Activated CD8-positive, alpha-beta T cell treated with anti-CD3 and anti-CD28 coated beads, Interleukin-2, amount 10 ng/mL, durations not matched to agents 7 days and 5 days (primary cell): Measurements from ENCODE around the gene HOXD10. TPM values are rescaled to one million over a fixed set of nuclear protein-coding genes. Genes with fewer than 3 reads are reported as not detected.

Experiments used
- ATAC-seq: fragments of 150-1000 bp; cut with Tn5 transposase; one replicate; pipeline ENCODE4 v1.10.0; 2021; ENCODE audit warnings: moderate library complexity
- CTCF ChIA-PET: fragments of 350-600 bp; sonication (Branson Sonifier 250); formaldehyde crosslinking; loops from one replicate; lab custom pipeline; 2021; ENCODE audit warnings: antibody characterized with exemption; lab: Charles Lee
- POLR2A ChIA-PET: fragments of 350-600 bp; sonication (Branson Sonifier 250); formaldehyde crosslinking; loops from one replicate; lab custom pipeline; 2021; ENCODE audit warnings: antibody characterized with exemption; lab: Charles Lee
- DNase-seq: peaks from one replicate; pipeline ENCODE4 v3.0.0-alpha.2; 2020
- H3K27ac Mint-ChIP-seq: one replicate; pipeline ENCODE4 v1.8.0; 2021; ENCODE audit warnings: mild to moderate bottlenecking, mixed read lengths
- H3K27me3 Mint-ChIP-seq: one replicate; pipeline ENCODE4 v1.8.0; 2021; ENCODE audit warnings: low read depth, mixed read lengths
- H3K36me3 Mint-ChIP-seq: one replicate; pipeline ENCODE4 v1.8.0; 2021; ENCODE audit warnings: low read depth, mixed read lengths
- H3K4me1 Mint-ChIP-seq: one replicate; pipeline ENCODE4 v1.8.0; 2021; ENCODE audit warnings: low read depth, mixed read lengths
- H3K4me3 Mint-ChIP-seq: one replicate; pipeline ENCODE4 v1.8.0; 2021; ENCODE audit warnings: mild to moderate bottlenecking, mixed read lengths
- H3K9me3 Mint-ChIP-seq: one replicate; pipeline ENCODE4 v1.8.0; 2022; ENCODE audit warnings: mixed read lengths; ENCODE audit not compliant: insufficient read depth
- total RNA-seq, 2 experiments: library from RNA; stranded (reverse); gene quantifications; one replicate each; pipeline ENCODE4 v1.2.3, GENCODE V29; 2021

HOXD10 gene
- total RNA-seq, 2 experiments from 2014 or later = not detected

DNA sequence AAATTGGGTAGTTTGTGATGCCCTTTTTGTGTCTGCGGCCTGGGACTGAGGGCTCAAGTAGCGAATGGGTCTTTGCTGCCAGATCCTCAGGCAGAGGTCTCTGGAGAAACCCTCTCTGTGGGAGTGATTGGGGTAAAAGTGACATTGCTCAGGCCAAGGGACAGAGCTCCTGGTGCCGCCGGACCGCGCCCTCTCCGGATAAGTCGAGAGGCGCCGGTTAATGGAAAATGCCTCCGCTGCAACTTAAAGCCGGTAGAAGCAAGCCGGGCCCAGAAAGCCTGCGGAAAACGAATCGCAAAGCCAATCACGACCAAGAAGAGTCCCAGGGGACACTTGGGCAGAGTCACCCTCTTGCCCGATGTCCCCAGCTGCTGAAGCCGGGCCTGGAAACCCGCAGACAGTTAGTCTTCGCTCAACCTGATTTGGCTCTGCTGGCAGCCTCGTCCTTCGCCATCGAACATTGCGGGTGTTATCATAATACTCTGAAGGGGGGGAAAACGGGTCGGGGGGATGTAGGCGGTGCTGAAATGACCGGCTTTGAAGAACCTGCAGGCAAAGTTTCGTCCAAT is 17.3 kb upstream of the HOXD10 start:
- no peak for ATAC-seq
- POLR2A ChIA-PET = no interaction called here

DNA sequence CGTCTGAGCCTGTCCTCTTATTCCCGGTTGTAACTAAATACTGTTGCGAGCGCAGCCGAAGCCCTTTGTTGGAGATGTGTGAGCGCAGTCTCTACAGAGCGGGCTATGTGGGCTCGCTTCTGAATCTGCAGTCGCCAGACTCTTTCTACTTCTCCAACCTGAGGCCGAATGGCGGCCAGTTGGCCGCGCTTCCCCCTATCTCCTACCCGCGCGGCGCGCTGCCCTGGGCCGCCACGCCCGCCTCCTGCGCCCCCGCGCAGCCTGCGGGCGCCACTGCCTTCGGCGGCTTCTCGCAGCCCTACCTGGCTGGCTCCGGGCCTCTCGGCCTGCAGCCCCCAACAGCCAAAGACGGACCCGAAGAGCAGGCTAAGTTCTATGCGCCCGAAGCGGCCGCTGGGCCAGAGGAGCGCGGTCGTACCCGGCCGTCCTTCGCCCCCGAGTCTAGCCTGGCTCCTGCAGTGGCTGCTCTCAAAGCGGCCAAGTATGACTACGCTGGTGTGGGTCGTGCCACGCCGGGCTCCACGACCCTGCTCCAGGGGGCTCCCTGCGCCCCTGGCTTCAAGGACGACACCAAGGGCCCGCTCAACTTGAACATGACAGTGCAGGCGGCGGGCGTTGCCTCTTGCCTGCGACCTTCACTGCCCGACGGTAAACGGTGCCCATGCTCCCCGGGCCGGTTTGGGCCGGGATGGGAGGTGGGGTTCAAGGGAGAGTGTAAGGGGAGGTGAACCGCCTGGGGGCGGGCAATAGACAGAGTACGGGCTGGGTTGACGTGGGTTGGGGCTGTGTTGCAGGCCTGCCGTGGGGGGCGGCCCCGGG is 16.6 kb upstream of the HOXD10 start, which contains the start of gene HOXD12:
Gene HOXD12, plus strand, starts transcription at position 68 of the 819 bp plus-strand sequence. Its CDS starts 7 bp downstream, at position 75.
- no peak for DNase-seq
- no peak within 1 kb of the TSS for H3K4me3 Mint-ChIP-seq
- POLR2A ChIA-PET = no interaction called here

More for the DNA sequence above, 17.3 kb upstream of the HOXD10 start:
- no peak overlapping the region for H3K27ac Mint-ChIP-seq
- H3K27me3 Mint-ChIP-seq = peaks cover 84% of the 10 kb centered on the region
- no peak overlapping the region for H3K4me3 Mint-ChIP-seq
- CTCF ChIA-PET = interaction anchor here (0.7 to 5.6 kb wide), 2 partner anchors 11 to 410 kb away, joined by 3 to 80 read pairs; no protein-coding TSS in a partner anchor
- H3K36me3 Mint-ChIP-seq = peaks cover 1% of the 10 kb centered on the region
- no peak for DNase-seq
- H3K9me3 Mint-ChIP-seq = no peaks in the 10 kb centered on the region
- peaks cover 12% of the 10 kb centered on the region for H3K4me1 Mint-ChIP-seq

DNA sequence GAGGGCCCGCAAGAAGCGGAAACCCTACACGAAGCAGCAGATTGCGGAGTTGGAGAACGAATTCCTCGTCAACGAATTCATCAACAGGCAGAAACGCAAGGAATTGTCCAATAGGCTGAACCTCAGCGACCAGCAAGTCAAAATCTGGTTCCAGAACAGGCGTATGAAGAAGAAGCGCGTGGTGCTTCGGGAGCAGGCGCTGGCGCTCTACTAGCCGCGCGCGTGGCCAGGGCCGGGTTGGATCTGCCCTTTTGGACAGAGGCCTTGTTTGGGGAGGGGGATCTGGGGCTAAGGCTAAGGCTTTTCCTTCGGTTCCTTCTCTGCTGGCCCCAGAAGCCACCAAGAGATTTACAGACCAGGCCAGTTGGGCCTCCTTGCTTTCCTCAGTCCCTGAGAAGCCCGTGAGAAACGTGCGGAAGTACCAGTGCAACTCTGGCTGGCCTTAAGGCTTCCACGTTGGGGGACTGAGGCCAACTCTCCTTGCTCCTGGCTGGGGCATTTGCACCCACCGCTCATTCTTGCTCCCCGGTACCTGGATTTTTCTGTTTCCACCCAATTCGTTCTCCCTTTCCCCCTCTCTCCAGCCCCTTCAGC is 15.9 kb upstream of the HOXD10 start:
- CTCF ChIA-PET = no interaction called here
- POLR2A ChIA-PET = no interaction called here
- Mint-ChIP-seq H3K36me3 (peaks cover 1% of the 10 kb centered on the region), H3K4me3 (no peak overlapping the region), H3K27ac (no peak overlapping the region), H3K9me3 (no peaks in the 10 kb centered on the region), H3K27me3 (peaks cover 85% of the 10 kb centered on the region), H3K4me1 (peaks cover 12% of the 10 kb centered on the region)
- ATAC-seq (no peak), DNase-seq (no peak)

More for the DNA sequence above, 16.6 kb upstream of the HOXD10 start, which contains the start of gene HOXD12:
- CTCF ChIA-PET = no interaction called here
- Mint-ChIP-seq H3K27ac (no peak within 1 kb of the TSS), H3K36me3 (peaks cover 1% of the 10 kb centered on the region), H3K4me1 (peaks cover 12% of the 10 kb centered on the region), H3K27me3 (peaks cover 85% of the 10 kb centered on the region), H3K9me3 (no peaks in the 10 kb centered on the region)
- no peak for ATAC-seq

DNA sequence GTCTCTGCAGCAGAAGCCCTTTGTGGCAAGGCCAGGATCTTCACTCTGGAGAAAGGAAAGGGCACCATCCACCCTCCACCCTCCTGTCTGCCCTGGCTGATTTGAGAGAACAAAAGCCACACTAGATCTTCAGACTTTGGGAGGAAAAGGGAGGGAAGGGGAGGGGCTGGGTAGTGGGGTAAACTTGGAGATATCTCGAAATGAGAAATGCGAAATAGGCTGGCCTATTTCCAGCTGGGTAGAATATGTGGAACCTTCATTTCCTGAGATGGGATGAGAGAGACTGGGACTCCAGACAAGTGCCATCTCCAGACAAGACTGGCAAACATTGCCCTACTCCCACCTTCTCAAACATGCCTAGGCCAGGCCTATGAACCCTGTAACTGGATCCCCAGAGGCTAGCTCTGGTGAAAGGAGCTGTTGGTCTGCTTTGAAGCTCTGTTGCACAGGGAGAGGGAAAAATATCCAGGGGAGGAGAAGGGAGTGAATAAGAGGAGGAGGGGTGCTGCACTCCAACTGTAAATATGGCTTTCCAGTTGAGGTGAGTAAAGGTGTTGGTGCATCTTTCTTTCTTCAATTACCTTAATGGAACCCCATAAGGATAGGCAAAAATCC is 15.3 kb upstream of the HOXD10 start:
- no peak for DNase-seq
- H3K4me3 Mint-ChIP-seq = no peak overlapping the region
- no peak overlapping the region for H3K27ac Mint-ChIP-seq
- H3K27me3 Mint-ChIP-seq = peaks cover 88% of the 10 kb centered on the region
- peaks cover 12% of the 10 kb centered on the region for H3K4me1 Mint-ChIP-seq
- no peaks in the 10 kb centered on the region for H3K9me3 Mint-ChIP-seq
- CTCF ChIA-PET = no interaction called here
- peaks cover 4% of the 10 kb centered on the region for H3K36me3 Mint-ChIP-seq
- ATAC-seq = no peak
- POLR2A ChIA-PET = no interaction called here

DNA sequence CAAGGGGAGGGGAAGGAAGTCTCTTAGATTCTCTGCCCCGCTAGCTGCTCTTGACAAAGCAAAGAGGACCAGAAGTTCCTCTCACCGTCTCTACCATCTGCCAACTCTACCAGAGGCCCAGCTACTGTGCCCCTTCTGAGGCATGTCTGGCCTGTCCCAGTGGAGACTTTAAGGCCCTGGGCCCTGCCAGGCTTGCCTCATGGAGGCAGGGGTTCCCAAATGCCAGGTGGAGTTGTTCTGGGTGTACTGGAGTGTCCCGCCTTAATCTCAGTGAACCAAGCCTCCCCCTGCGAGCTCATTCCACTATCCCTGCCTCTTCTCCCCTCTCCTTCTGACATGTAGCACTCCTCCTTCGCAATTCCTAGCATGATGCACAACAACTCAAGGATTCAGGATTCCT is 14.7 kb upstream of the HOXD10 start:
- peaks cover 8% of the 10 kb centered on the region for H3K4me1 Mint-ChIP-seq
- H3K27me3 Mint-ChIP-seq = peaks cover 85% of the 10 kb centered on the region
- CTCF ChIA-PET = interaction anchor here (1.0 to 1.1 kb wide), 3 partner anchors 9 to 25 kb away, joined by 4 read pairs; no protein-coding TSS in a partner anchor
- H3K9me3 Mint-ChIP-seq = no peaks in the 10 kb centered on the region
- H3K27ac Mint-ChIP-seq = no peak overlapping the region
- POLR2A ChIA-PET = no interaction called here
- H3K36me3 Mint-ChIP-seq = peaks cover 6% of the 10 kb centered on the region
- ATAC-seq (no peak), DNase-seq (no peak)
- no peak overlapping the region for H3K4me3 Mint-ChIP-seq

DNA sequence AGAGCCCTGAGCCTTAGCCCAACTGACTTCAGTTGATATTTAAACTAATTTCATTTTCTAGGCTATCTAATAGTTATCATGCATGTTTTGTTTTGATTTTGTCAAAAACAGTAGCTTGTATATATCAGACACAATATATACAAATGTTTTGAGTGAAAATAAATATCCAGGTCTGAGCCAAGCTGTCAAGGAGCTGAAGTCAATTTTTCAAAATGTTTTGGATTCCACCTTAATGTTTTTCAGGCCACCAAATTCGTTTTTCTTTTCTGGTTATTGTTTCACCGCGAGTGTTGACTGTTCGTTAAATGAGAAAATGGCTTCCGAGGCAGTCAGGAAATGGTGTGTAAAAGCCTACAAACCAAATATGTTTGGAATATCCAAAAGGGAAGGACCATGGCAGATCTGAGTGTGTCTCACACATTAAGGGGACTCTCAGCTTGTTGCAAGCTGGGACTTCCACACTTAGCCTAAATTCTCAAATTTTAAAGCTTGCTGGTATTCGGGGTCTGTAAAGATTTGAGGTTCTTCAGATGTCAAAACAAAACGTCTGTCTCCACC is 14.2 kb upstream of the HOXD10 start:
- Mint-ChIP-seq H3K4me1 (peaks cover 5% of the 10 kb centered on the region), H3K4me3 (no peak overlapping the region), H3K27ac (no peak overlapping the region), H3K27me3 (peaks cover 85% of the 10 kb centered on the region), H3K9me3 (no peaks in the 10 kb centered on the region), H3K36me3 (peaks cover 6% of the 10 kb centered on the region)
- ATAC-seq (no peak), DNase-seq (no peak)
- POLR2A ChIA-PET = no interaction called here
- CTCF ChIA-PET = interaction anchor here (1.0 to 1.1 kb wide), 4 partner anchors 8 to 64 kb away, joined by 3 to 4 read pairs (median 4); no protein-coding TSS in a partner anchor

DNA sequence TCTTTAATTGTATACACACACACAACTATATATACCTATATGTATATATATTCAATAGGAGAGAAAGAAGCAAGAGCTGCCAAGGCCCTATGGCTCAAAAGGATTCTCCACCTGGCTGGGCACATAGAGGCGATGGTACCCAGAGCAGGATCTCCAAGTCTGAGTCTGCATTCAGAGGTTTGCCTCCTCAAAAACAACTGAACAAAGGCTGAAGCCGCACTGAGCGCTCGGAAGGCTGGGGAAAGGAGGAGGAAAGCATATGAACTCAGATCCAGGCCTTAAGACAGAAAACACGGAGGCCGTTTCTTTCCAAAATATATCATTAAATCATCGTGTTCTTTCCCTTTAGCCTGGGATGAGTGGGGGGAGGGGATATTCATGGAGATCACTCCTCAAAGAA is 13.4 kb upstream of the HOXD10 start:
- H3K27ac Mint-ChIP-seq = no peak overlapping the region
- CTCF ChIA-PET = interaction anchor here (1.1 kb wide), 1 partner anchor 63 kb away, joined by 3 read pairs; no protein-coding TSS in a partner anchor
- H3K36me3 Mint-ChIP-seq = peaks cover 6% of the 10 kb centered on the region
- no peak overlapping the region for H3K4me3 Mint-ChIP-seq
- peaks cover 79% of the 10 kb centered on the region for H3K27me3 Mint-ChIP-seq
- no peaks in the 10 kb centered on the region for H3K9me3 Mint-ChIP-seq
- ATAC-seq (no peak), DNase-seq (no peak)
- POLR2A ChIA-PET = no interaction called here
- H3K4me1 Mint-ChIP-seq = peaks cover 5% of the 10 kb centered on the region

DNA sequence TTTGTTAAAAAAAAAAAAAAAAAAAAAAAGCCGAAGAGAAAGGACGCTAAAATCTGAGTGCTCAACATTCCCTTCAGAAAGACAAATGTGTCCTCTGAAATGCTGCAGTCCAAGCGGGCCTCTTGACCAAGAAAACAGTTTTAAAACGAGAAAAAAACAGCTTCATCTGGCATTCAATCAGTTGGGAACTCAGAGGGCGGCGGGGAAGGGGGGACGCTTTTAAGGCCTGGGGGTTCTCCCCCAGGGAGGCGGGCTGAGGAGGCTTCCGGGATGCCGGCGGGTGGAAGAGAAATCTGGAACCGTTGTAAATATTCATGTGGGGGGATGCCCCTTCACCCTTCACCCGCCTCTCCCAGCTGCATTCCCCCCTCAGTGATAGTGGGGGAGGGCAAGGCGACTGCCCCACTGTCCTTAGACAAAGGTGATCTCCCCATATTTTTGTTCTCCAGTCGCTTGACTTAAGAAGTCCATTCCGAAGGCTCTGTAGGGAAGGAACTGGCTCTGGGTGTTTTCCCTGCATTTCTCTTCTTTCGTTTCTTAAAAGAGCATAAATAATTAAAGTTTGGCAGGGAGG is 12.7 kb upstream of the HOXD10 start:
- ChIA-PET CTCF (interaction anchor here (1.1 kb wide), 1 partner anchor 21 kb away, joined by 4 read pairs; no protein-coding TSS in a partner anchor), POLR2A (interaction anchor here (1.0 kb wide), 1 partner anchor 10 kb away, joined by 3 read pairs; no protein-coding TSS in a partner anchor)
- ATAC-seq (no peak), DNase-seq (no peak)
- Mint-ChIP-seq H3K4me3 (no peak overlapping the region), H3K27ac (no peak overlapping the region), H3K27me3 (peaks cover 78% of the 10 kb centered on the region), H3K36me3 (peaks cover 6% of the 10 kb centered on the region), H3K4me1 (peaks cover 7% of the 10 kb centered on the region), H3K9me3 (no peaks in the 10 kb centered on the region)

DNA sequence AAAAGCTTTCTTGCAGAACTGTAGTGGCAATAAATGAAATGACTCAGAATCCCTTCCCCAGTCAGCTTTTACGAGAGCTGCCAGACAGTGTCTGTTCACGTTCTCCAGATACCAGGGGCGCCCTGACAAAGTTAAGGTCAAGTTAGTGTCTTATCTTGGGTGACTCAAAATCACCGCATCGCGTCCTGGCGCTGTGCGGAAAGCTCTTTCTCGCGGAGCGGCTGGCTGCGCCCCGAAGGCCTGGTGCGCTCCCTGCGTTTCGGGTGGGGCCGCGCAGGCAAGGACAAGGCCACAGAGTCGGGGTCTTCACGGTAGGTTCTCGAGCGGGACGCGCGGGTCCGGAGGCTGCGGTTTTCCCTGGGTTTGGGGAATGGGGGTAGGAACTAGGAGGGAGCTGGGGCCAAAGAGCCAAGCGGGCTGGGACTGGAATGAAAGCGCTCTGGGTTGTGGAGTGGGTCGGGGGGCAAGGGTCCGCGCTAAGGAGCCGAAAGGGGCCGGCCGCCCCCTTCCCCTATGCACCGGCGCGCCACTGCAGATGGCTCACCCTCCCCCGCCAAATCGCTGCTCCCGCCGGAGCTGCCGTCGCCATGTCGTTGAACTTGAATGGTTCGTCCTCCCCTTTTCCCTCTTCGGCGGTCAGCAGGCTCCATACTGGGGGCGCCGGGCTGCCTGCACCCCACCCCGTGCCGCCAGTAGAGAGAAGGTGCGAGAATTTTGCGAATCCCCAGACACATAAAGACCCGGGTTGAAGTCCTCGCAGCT is 12.1 kb upstream of the HOXD10 start:
- ChIA-PET POLR2A (interaction anchor here (1.0 kb wide), 1 partner anchor 10 kb away, joined by 3 read pairs; no protein-coding TSS in a partner anchor), CTCF (interaction anchor here (0.7 to 1.1 kb wide), 3 partner anchors 22 to 29 kb away, joined by 3 to 4 read pairs (median 3); no protein-coding TSS in a partner anchor)

DNA sequence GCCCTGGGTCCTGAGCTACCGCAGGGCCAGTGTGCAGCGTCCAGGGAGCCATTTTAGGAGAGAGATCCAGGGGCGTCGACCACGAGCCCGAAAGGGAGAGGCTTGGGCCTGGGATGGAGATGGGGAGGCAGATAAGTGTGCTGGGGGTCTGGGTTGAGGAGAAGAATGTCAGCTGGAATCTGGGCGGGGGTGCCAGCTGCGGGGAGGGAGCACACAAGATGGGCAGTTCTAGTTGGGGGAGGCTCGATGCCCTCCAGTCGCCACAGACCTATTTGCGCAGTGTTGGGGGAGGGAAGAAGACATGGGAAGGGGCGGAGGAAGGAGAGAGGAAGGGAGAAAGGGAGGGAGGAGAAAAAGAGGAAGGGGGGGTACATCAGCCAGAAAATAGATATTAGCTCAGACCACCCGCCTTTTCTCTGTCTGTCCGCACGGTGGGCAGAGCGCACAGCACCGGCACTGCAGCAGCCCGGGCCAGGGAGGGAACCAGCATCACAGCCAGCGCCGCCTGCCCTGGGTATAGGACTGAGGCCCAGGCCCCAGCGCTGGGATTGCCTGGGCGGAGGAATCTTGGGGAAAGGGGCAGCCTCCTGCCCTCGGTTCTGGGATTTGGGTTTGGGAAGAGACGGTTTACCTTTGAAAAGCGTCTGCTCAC is 11.4 kb upstream of the HOXD10 start:
- Mint-ChIP-seq H3K4me3 (no peak overlapping the region), H3K27ac (peak overlapping the region; percentile 55), H3K4me1 (peaks cover 10% of the 10 kb centered on the region)

More for the DNA sequence above, 12.1 kb upstream of the HOXD10 start:
- H3K9me3 Mint-ChIP-seq = no peaks in the 10 kb centered on the region
- DNase-seq = no peak
- H3K36me3 Mint-ChIP-seq = peaks cover 7% of the 10 kb centered on the region
- peaks cover 10% of the 10 kb centered on the region for H3K4me1 Mint-ChIP-seq
- peaks cover 79% of the 10 kb centered on the region for H3K27me3 Mint-ChIP-seq
- no peak overlapping the region for H3K27ac Mint-ChIP-seq
- no peak for ATAC-seq
- no peak overlapping the region for H3K4me3 Mint-ChIP-seq

More for the DNA sequence above, 11.4 kb upstream of the HOXD10 start:
- ATAC-seq (no peak), DNase-seq (no peak)
- Mint-ChIP-seq H3K9me3 (no peaks in the 10 kb centered on the region), H3K36me3 (peaks cover 6% of the 10 kb centered on the region), H3K27me3 (peaks cover 82% of the 10 kb centered on the region)
- ChIA-PET POLR2A (no interaction called here), CTCF (interaction anchor here (0.7 to 0.8 kb wide), 2 partner anchors 21 to 30 kb away, joined by 3 read pairs; no protein-coding TSS in a partner anchor)
